HG03064 (cell line): Measurements from ENCODE around the gene CALCOCO2.
"Not testable (repeated sequence)": the region's sequence is repeated elsewhere in the genome, so short reads cannot be mapped to it uniquely, and the experiment has no call there.

Experiments
- ATAC-seq: cut with Tn5 transposase; IDR thresholded peaks from one replicate; pipeline ENCODE4 v1.9.1; 2021; ENCODE audit warnings: low read depth; ENCODE audit not compliant: unreplicated experiment

Gene CALCOCO2

DNA sequence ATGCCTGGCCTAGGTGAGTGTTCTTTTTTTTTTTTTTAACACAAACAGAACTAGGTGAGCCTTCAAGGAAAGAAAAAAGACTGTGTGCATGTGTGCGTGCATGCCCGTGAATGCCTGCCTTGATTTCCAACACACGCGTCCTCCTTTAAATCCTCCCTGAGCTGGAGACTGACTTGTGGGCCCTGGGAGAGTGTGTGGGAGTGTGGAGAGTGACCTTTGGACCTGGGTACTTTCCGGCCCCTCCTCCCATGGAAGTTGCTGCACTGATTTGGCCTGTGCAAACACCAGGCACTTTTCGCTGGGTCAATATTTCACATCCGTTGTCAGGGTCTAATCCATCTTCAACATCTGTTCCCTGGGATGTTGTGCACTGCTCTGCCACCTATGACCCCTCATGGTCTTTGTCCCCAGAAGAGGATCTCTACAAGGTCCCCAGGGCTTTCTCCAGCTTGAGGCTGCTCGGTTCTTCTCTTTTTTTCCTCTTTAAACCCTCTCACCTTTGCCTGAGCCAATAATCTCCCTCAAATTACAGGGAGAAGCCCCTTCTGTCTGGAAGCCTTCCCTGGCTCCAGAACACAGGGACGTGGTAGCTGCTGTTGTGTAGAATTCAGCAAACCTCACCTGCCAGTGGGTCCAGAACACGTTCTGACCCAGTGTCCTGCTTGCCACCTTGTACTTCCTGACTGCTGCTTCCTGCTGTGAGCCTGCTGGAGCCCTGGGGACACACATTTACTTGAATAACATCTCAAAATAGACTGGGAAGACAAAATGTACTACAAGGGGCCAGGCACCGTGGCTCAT lies 40.9 kb downstream of the CALCOCO2 start:
- no peak for ATAC-seq

DNA sequence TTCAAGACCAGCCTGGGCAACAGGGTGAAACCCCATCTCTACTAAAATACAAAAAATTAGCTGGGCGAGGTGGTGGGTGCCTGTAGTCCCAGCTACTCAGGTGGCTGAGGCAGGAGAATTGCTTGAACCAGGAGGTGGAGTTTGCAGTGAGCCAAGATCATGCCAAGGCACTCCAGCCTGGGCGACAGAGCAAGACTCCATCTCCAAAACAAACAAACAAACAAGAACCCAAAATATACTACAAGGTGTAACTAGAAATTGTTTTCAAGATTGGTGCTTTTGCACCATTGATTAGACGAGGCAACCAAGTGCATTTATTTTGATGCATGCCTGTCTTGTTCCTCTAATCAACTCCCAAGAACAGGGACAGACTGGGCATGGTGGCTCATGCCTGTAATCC lies 41.6 kb downstream of the CALCOCO2 start:
- ATAC-seq: not testable (repeated sequence)

DNA sequence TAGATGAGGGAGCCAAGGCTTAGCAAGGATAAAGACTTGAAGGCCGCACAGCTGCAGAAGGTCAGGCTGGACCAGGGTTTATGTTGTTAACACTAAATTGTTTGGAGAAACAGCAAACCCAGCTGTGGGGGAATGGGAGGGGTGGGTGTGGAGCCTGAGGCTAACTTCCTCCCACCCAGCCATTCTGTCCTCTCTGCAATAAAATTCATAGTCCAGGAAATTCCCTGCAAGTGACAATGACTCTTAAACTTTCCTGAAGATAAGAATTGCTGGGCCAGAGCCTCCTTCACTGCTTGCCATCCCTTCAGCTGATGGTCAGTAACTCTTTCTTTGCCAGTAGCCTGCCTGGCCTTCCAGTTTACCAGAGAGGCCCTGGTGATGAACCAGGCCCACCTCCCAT lies 42.4 kb downstream of the CALCOCO2 start:
- ATAC-seq: no peak

DNA sequence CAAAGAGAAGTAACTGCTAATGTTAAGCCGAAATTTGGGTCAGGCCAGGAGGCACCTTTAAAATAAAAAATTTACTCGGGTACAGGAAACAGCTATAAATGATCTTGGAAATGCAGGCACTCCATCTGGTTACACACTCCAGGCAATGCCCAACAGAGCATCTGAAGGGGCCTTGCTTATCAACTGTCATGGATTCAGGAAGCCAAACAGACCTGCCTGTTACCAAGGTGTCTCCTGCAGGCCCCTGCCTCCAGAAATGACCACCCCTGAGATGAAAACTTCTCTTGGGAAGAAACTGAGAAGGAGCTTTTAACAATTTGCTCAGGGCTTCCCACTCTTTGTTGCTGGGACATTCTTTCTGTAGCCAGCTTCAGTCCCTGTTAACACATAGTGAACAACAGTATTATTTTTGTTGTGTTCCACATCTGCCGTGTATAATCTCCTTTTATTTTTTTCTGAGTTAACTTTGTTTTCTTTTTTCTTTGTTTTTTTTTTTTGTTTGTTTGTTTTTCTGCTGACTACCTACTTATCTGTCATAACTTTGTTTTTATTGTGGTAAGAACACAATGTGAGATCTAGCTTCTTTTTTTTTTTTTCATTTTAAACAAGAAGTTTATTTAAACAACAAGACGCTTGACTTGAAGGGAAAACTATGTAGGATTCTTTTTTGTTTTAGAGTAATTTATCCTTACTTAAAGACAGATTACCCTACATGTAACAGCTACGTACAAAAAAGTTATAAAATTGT lies 43.0 kb downstream of the CALCOCO2 start:
- ATAC-seq: no peak

DNA sequence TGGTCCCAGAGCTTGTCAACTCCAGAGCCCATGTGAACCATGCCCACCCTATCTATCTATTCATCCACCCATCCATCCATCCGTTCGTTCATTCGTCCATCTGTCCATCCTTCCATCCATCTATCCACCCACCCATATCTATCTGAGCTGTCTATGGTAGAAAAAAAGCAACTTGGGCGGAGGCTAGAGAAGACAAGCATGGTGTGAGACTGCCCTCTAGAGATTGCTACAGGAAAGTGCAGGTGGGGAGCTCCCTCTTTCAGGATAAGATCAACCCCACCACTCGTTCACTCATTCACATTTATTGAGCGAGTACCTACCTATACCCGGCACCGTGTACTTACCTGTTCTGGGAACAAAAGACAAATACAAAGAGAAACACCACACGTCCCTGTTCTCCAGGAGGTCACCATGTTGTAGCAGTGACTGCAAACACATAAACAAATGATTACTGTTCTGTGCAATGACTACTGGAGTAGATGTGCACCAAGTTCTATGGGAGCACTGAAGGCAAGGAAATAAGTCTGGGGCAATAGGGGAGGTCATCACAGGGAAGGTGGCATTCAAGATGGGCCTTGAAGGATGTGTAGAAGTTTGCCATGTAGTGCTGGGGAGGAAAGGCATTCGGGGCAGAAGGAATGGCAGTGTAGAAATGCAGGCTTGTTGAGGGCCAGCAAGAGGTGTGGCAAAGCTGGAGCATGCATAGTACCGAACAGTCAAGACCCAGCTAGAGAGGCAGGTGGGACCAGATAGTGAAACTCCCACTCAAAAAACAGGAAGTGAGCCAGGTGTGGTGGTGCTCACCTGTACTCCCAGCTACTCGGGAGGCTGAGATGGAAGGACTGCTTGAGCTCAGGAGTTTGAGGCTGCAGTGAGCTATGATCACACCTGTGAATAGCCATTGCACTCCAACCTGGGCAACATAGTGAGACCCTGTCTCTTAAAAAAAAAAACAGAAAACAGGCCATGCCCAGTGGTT lies 48.4 kb downstream of the CALCOCO2 start:
- no peak for ATAC-seq

DNA sequence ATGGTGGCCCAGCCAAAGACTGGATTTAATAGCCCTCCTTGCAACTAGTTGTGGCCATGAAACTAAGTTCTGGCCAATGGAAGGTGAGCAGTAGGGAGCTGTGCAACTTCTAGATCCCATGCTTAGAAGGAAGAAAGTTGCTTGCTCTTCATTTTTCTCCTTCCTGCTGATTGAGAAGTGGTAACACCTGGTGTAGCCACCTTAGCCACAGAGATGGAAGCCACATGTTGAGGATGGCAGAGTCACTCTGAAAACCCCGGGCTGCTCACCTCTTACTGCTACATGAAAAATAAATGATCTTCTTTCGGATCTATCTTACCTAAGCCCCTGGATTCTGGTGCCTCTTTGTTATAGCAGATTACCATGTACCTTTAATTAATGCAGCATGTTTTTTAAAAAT lies 51.4 kb downstream of the CALCOCO2 start:
- ATAC-seq: no peak

DNA sequence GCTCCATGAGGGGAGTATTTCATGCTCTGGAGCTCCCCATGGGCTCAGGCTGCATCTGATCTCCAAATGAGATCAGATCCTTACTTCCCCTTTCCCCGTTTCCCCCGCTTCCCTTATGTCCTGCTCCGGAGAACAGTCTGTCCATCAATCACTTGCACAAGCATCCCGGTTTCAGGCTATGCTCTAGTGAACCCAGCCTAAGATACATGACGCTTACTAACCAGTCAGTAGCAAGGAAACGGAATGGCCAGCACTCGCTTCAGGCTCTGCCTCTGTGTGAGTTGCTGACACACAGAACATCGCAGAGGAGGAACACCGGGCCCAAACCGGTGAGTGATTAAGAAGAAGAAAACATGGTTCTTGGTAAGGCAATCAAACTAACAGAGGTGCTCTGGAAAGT lies 52.3 kb downstream of the CALCOCO2 start:
- no peak for ATAC-seq

DNA sequence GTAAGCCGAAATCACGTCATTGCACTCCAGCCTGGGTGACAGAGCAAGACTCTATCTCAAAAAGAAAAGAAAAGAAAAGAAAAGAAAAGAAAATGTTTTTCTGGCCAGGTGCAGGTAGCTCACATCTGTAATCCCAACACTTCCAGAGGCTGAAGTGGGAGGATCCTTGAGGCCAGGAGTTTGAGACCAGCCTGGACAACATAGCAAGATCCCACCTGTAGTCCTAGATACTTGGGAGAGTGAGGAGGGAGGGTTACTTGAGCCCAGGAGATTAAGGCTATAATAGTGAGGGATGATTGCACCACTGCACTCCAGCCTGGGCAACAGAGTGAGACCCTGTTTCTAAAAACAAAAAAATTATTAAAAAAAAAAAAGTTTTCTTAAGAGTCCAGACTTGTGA lies 59.3 kb downstream of the CALCOCO2 start:
- no peak for ATAC-seq

DNA sequence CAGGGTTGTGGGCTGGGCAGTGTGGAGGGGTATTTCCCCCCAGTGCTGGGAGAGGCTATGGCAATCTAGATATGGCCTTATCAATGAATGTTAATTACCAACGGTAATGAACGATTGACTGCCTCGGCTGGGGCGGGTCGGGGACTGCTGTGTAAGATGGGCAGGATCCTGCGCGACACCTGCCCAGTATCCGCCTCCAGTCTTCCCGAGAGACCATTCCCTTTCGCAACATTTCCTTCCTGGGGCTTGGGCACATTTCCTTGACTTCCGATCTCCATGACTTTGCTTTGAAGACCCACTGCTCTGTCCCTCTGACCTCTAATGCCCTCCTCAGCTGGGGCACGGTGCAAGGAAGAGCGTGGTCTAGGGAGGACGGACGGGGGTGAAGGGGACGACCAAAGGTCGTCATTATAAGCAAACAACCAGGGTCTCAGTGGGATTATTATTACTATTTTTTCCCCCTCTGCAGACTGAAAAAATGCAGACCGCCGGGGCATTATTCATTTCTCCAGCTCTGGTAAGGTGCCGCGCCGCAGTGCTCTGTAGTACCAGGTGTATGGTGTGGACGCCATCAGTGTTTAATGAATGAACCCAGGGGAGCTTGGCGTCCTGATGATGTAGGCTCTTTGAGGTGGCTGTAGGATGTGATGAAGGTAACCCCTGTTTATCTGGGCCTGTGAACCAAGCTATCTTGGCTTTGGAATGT lies 62.3 kb downstream of the CALCOCO2 start:
- peak; percentile 11 for ATAC-seq

DNA sequence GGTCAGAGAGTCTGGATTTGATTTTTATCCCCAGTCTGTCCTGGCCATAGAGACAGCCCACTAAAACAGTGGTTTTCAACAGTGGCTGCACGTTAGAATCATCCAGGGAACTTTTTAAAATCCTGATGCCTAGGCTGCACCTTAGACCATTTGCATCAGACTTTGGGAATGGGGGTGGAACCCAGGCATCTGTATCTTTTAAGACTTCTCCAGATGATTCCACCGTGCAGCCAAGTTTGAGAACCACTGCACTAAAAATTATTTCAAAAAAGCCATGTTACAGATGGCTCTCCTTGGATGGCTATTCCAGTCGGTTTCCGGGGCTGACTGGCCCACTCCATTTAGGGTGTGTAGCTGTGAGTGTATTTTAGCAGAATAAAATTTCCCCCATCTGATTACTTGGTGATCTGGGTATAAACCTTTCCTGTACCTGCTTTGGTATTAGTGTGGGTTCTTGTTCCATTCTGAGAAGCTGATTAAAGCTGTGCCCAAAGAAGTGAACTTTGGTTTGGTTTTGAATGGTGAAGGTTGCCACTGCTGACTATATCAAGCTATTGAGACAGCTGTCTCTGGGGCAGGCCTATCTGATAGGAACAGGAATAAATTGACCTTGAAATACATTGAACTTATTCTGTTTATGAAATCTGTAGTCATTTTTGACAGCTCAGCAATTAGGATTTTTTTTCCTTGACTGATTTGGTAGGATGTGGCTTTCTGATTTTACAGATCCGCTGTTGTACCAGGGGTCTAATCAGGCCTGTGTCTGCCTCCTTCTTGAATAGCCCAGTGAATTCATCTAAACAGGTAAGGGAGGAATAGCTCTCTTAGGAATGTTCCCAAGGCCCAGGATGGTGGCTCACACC lies 63.0 kb downstream of the CALCOCO2 start:
- no peak for ATAC-seq

DNA sequence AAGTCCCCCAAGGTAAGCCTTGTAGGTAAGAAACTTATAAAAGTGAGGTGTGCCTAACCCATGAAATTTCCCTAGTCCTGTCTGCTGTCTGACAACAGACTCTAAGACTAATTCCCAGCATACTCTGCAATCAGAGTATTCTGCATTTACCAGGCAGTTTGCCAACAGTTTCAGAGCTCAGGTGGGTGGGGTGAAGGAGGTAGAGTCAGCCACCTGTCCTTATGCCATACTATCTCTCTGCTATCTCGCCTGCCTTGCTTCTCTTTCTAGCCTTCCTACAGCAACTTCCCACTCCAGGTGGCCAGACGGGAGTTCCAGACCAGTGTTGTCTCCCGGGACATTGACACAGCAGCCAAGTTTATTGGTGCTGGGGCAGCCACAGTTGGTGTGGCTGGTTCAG lies 64.1 kb downstream of the CALCOCO2 start:
- no peak for ATAC-seq

DNA sequence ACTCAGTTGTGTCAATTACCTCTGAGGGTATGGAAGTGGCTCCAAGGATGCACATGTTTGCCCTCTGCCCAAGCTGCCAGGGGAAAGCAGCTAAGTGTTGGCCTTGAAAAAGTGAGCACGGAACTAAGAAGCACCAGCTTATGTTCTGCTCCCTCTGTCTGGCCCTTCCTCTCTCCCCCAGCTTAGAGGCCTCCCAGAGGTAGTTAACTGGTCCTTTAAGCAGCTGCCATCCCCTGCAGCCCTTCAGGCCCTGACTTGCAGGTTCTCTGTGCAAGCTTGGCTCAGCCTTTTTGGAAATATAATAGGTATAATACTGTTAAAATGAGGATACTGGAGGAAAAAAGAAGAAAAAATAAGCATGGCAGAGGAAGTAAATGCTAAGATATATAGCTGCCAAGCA lies 70.4 kb downstream of the CALCOCO2 start:
- no peak for ATAC-seq

DNA sequence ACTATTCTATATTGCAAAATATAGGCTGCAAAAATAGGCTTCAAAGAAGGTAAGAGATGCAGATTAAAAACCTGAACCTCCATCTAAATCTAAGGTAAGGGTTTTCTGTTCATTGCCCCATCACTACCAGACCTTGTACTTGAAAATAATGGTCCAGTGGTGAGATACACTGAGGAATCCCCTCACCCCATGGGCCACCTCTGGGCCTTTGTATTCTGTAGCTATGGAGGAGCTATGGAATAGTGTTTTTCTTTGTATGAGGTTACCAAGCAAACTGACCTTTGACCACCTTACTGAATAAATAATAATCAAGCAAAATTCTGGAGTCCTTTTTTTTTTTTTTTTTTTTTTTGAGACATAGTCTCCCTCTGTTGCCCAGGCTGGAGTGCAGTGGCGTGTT lies 72.6 kb downstream of the CALCOCO2 start:
- ATAC-seq: no peak

DNA sequence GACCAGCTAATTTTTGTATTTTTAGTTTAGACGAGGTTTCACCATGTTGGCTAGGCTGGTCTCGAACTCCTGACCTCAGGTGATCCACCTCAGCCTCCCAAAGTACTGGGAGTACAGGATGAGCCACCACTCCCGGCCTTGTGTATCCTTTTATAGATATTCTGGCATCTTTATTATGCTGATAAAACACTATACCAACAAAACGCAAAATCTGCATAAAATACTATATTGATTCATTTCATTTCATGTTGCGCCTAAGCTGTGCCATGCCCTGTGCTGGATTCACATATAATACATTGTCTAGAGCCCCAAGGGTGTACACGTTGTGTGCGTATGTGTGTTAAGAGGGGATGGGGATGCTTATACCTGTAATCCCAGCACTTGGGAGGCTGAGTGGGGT lies 73.6 kb downstream of the CALCOCO2 start:
- ATAC-seq: no peak

DNA sequence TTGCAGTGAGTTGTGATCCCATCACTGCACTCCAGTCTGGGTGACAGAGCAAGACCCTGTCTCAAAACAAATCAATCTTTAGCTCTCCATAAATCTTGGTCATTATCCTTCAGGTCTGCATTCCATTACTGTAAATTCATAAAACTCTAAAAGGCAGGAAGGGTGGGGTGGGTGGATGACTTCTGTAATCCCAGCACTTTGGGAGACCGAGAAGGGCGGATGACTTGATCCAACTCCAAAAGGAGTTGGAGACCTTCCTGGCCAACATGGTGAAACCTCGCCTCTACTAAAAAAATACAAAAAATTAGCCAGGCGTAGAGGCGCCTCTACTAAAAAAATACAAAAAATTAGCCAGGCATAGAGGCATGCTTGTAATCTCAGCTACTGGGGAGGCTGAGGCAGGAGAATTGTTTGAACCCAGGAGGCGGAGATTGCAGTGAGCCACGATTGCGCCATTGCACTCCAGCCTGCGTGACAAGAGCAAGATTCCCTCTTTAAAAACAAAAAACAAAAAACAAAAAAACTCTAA lies 75.2 kb downstream of the CALCOCO2 start:
- no peak for ATAC-seq

DNA sequence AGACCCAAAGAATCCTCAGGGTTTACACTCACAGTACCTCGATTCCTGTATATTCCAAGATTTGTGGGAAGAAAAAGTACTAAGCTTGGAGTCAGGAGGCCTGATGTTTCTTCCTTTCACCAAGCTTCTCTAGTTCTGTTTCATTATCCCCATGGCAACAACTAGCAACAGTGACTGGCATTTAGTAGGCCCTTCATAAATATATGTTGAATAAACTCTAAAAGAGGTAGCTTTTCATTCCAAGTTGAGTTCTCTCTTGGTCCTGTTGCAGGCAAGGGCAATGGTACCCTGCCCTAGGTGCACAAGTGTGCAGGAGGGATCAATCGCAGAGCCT lies 76.8 kb downstream of the CALCOCO2 start:
- no peak for ATAC-seq

DNA sequence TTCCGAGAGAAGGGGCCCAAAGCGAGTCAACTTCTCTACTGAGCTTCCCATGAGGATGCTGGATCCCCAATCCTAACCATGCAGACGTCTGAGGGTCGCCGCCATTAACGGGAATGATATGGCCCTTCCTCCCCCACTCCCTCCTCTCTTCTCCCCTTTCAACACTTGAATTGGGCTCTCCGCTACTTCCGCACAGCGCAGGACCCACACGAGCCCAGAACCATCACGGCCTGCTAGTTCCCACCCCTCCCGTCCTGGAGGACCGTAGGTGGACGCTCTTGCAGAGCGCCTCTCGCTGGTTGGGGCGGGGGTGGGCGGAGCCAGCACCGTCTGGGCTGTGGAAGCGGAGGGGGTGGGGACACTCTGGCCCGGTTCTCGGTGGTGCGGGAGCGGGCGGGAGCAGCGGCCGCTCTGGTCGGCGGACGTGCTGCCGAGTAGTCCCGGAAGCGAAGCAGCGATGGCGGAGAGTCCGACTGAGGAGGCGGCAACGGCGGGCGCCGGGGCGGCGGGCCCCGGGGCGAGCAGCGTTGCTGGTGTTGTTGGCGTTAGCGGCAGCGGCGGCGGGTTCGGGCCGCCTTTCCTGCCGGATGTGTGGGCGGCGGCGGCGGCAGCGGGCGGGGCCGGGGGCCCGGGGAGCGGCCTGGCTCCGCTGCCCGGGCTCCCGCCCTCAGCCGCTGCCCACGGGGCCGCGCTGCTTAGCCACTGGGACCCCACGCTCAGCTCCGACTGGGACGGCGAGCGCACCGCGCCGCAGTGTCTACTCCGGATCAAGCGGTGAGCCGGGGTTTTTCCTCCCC lies 77.4 kb downstream of the CALCOCO2 start, which contains the start of gene UBE2Z:
TSS of gene UBE2Z (plus strand) at position 361 of the 797 bp plus-strand sequence. CDS start at position 458, 97 bp downstream.
- peak; percentile 72 for ATAC-seq

DNA sequence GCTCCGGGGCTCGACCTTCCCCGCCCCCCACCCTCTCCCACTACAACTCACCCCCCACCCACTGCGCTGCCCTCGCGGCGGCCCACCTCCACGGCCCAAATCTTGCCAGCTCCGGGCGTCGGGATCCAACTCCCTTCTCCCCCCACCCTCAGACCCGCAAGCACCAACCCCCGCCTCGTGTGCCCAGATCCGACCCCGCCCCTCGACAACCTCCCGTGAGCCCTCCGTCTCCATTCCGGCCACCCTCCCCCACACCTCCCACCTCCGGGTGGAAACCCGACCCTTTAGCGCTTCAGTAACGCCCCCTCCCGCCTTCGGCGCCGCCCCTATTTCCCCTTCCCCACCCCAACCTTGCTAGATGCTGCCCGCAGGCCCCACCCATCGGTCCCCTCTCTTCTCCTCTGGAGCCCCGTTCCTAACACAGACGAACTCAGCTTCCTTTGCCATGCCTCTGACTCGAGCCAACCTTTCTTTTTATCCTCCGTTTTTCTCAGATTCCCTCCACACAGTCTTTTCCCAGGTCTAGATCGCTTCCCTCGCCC lies 78.1 kb downstream of the CALCOCO2 start:
- ATAC-seq: peak; percentile 40
